Fibroblast of peridontal ligament (primary cell): ENCODE data around the gene SPHKAP.
"Not testable (repeated sequence)": the region's sequence is repeated elsewhere in the genome, so short reads cannot be mapped to it uniquely, and the experiment has no call there.

ENCODE experiments used
- DNase-seq: peaks from one replicate; pipeline ENCODE4 v3.0.0-alpha.2; 2010; ENCODE audit errors: extremely low read depth

Gene SPHKAP

GRCh38 chr2:228181098-228182019, at the start of gene SPHKAP:
Gene SPHKAP (minus strand): TSS chr2:228181687. CDS start chr2:228181598, 89 bp downstream.
- no peak for DNase-seq

GRCh38 chr2:228227466-228227865, 46.0 kb upstream of the SPHKAP start:
- no peak for DNase-seq

- no peak for DNase-seq
These were observed 42.9 kb upstream of the SPHKAP start for GRCh38 chr2:228224410-228224809.

- not testable (repeated sequence) for DNase-seq
These were observed 37.1 kb upstream of the SPHKAP start for GRCh38 chr2:228218593-228218992.

- no peak for DNase-seq
These were observed 16.0 kb upstream of the SPHKAP start for GRCh38 chr2:228197504-228197903.

GRCh38 chr2:228180181-228181097, 1.0 kb downstream of the SPHKAP start:
- DNase-seq: no peak

GRCh38 chr2:228167290-228167689, 14.2 kb downstream of the SPHKAP start:
- DNase-seq: no peak

- no peak for DNase-seq
These were observed 16.8 kb downstream of the SPHKAP start for GRCh38 chr2:228164718-228165117.

- DNase-seq: no peak
These were observed 23.6 kb downstream of the SPHKAP start for GRCh38 chr2:228157841-228158240.

- DNase-seq: no peak
These were observed 36.5 kb downstream of the SPHKAP start for GRCh38 chr2:228144961-228145360.

- no peak for DNase-seq
These were observed 40.5 kb downstream of the SPHKAP start for GRCh38 chr2:228140934-228141528.

GRCh38 chr2:228136027-228136426, 45.5 kb downstream of the SPHKAP start:
- no peak for DNase-seq

- no peak for DNase-seq
These were observed 46.2 kb downstream of the SPHKAP start for GRCh38 chr2:228135300-228135699.

- DNase-seq: no peak
These were observed 49.7 kb downstream of the SPHKAP start for GRCh38 chr2:228131833-228132232.

GRCh38 chr2:228126401-228126800, 55.1 kb downstream of the SPHKAP start:
- no peak for DNase-seq

- no peak for DNase-seq
These were observed 62.5 kb downstream of the SPHKAP start for GRCh38 chr2:228118940-228119339.

- no peak for DNase-seq
These were observed 73.6 kb downstream of the SPHKAP start for GRCh38 chr2:228107846-228108245.

- DNase-seq: no peak
These were observed 75.8 kb downstream of the SPHKAP start for GRCh38 chr2:228105526-228106250.

- no peak for DNase-seq
These were observed 77.3 kb downstream of the SPHKAP start for GRCh38 chr2:228104215-228104614.

GRCh38 chr2:228103379-228103778, 78.1 kb downstream of the SPHKAP start:
- DNase-seq: no peak

- DNase-seq: no peak
These were observed 78.5 kb downstream of the SPHKAP start for GRCh38 chr2:228102949-228103348.
